Measurements from ENCODE around the gene EEF1AKMT1. TPM values are rescaled to one million over a fixed set of nuclear protein-coding genes. Genes with fewer than 3 reads are reported as not detected.

Gene EEF1AKMT1
- total RNA-seq, 4 donors from 2014 or later: 13.1 to 18.7 (median 14.8) TPM

- Histone ChIP-seq H3K4me1 (no peaks in the 10 kb centered on the region), H3K27ac (replicated peaks in 1 of 4) (no peak overlapping the region), H3K9me3 (no peaks in the 10 kb centered on the region), H3K4me3 (no peak overlapping the region), H3K36me3 (peaks cover 8 to 54% (median 19%) of the 10 kb centered on the region in 4 donors), H3K27me3 (no peaks in the 10 kb centered on the region)
- 91% methylated on average over 3 of the region's 3 CpGs for WGBS
- no peak for TF ChIP-seq EP300 (IDR thresholded peaks at IDR 0.05)
- TF ChIP-seq POLR2A (IDR thresholded peaks at IDR 0.05; ENCODE audit: low read depth): no peak
- TF ChIP-seq POLR2AphosphoS5 (IDR thresholded peaks at IDR 0.05): no peak
- no peak for TF ChIP-seq CTCF (IDR thresholded peaks at IDR 0.05)
- DNase-seq (ENCODE audit: extremely low spot score): no peak
- intact Hi-C loops (cut with DNase I): no loop called here
Measured at GRCh38 chr13:20803180-20803965, 29.6 kb upstream of the EEF1AKMT1 start.

GRCh38 chr13:20801707-20802106, 27.9 kb upstream of the EEF1AKMT1 start:
- H3K27ac ChIP-seq (replicated peaks in 1 of 4): no peak overlapping the region
- H3K36me3 ChIP-seq: peaks cover 6 to 54% (median 13%) of the 10 kb centered on the region in 4 donors
- TF ChIP-seq CTCF (IDR thresholded peaks at IDR 0.05) (no peak), POLR2A (IDR thresholded peaks at IDR 0.05; ENCODE audit: low read depth) (no peak), EP300 (IDR thresholded peaks at IDR 0.05) (no peak), POLR2AphosphoS5 (IDR thresholded peaks at IDR 0.05) (no peak)
- no peaks in the 10 kb centered on the region for H3K27me3 ChIP-seq
- no peak overlapping the region for H3K4me3 ChIP-seq
- WGBS: 47% methylated on average over 2 of the region's 2 CpGs
- peaks cover 6 to 13% (median 11%) of the 10 kb centered on the region in 4 donors for H3K4me1 ChIP-seq
- DNase-seq (ENCODE audit: extremely low spot score): no peak
- intact Hi-C loops (cut with DNase I): no loop called here
- no peaks in the 10 kb centered on the region for H3K9me3 ChIP-seq

GRCh38 chr13:20799726-20800416, 26.1 kb upstream of the EEF1AKMT1 start:
- no peaks in the 10 kb centered on the region for H3K9me3 ChIP-seq
- H3K27me3 ChIP-seq: no peaks in the 10 kb centered on the region
- intact Hi-C loops (cut with DNase I): no loop called here
- H3K36me3 ChIP-seq: peaks cover 14 to 55% (median 22%) of the 10 kb centered on the region in 4 donors
- DNase-seq (ENCODE audit: extremely low spot score): no peak
- WGBS: 77% methylated on average over 6 of the region's 6 CpGs
- TF ChIP-seq POLR2A (IDR thresholded peaks at IDR 0.05; ENCODE audit: low read depth) (no peak), CTCF (IDR thresholded peaks at IDR 0.05) (no peak), EP300 (IDR thresholded peaks at IDR 0.05) (no peak), POLR2AphosphoS5 (IDR thresholded peaks at IDR 0.05) (no peak)
- peaks cover 7 to 15% (median 13%) of the 10 kb centered on the region in 4 donors for H3K4me1 ChIP-seq
- no peak overlapping the region for H3K27ac ChIP-seq (replicated peaks in 1 of 4)
- no peak overlapping the region for H3K4me3 ChIP-seq

DNA sequence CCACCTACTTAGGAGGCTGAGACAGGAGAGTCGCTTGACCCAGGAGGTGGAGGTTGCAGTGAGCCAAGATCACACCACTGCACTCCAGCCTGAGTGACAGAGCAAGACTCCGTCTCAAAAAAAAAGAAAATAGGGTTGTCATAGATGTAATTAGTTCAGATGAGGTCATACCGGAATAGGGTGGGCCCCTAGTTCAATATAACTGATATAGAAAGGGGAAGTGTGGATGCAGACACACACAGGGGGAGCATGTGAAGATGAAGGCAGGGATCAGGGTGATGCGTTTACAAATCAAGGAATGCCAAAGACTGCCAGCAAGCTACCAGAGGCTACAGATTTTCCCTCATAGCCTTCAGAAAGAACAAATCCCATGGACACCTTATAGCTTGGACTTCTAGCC, 24.3 kb upstream of the EEF1AKMT1 start:
- no peaks in the 10 kb centered on the region for H3K9me3 ChIP-seq
- peaks cover 7 to 15% (median 13%) of the 10 kb centered on the region in 4 donors for H3K4me1 ChIP-seq
- DNase-seq (ENCODE audit: extremely low spot score): no peak
- no peaks in the 10 kb centered on the region for H3K27me3 ChIP-seq
- WGBS: 87% methylated on average over 4 of the region's 4 CpGs
- no peak overlapping the region for H3K27ac ChIP-seq (replicated peaks in 1 of 4)
- peaks cover 14 to 69% (median 33%) of the 10 kb centered on the region in 4 donors for H3K36me3 ChIP-seq
- intact Hi-C loops (cut with DNase I): no loop called here
- no peak overlapping the region for H3K4me3 ChIP-seq
- no peak for TF ChIP-seq POLR2AphosphoS5 (IDR thresholded peaks at IDR 0.05)

DNA sequence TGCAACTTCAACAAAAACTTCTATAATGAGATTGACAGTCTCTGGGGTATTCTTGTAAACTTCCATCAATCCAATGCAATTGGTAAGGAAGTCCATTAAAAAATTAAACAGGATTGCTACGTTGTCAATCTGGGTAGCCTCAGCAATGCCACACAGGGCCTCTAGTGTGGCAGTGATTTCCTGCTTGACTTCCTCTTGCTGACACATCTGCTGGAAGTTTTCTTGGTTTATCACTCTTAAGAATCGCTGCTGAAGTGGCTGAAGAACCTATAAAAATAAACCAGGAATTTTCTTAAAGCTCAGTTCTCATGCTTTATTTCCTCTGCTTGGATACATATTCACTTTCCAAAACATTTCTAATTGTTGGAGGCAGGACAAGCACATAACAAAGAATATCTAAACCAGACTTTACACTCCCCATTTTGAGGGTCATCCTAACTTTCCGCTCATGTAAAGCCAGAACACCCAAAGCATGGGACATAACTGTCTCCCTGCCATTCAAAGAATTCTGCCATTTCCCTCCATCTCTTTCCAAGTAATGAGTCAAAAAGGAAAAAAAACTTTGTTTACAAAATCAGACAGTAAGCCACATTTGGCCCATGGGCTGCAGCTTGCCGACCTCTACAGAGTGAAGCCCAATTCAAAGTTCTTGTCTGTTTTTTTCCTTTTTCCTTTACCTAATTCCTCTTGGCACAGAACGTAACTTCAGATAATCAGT, 23.2 kb upstream of the EEF1AKMT1 start:
- Histone ChIP-seq H3K36me3 (peaks cover 14 to 72% (median 37%) of the 10 kb centered on the region in 4 donors), H3K4me1 (peaks cover 7 to 15% (median 13%) of the 10 kb centered on the region in 4 donors), H3K27me3 (no peaks in the 10 kb centered on the region), H3K4me3 (no peak overlapping the region), H3K27ac (replicated peaks in 1 of 4) (peak overlapping the region in 2 of 4 donors; percentile 3 to 28), H3K9me3 (no peaks in the 10 kb centered on the region)
- TF ChIP-seq CTCF (IDR thresholded peaks at IDR 0.05) (peak in 1 of 3 experiments; percentile 5), POLR2A (IDR thresholded peaks at IDR 0.05; ENCODE audit: low read depth) (no peak), POLR2AphosphoS5 (IDR thresholded peaks at IDR 0.05) (no peak), EP300 (IDR thresholded peaks at IDR 0.05) (no peak)
- WGBS: 41% methylated on average over 5 of the region's 5 CpGs
- no peak for DNase-seq (ENCODE audit: extremely low spot score)
- intact Hi-C loops (cut with DNase I): no loop called here
